NCI-H748 treated with DMSO at 0.1 percent for 48 hours (cell line): ENCODE measurements around the gene ZBTB4.

Experiments
- DNase-seq: peaks from one replicate; lab custom pipeline; 2025; lab: John Stamatoyannopoulos, UW

ZBTB4 gene

DNA sequence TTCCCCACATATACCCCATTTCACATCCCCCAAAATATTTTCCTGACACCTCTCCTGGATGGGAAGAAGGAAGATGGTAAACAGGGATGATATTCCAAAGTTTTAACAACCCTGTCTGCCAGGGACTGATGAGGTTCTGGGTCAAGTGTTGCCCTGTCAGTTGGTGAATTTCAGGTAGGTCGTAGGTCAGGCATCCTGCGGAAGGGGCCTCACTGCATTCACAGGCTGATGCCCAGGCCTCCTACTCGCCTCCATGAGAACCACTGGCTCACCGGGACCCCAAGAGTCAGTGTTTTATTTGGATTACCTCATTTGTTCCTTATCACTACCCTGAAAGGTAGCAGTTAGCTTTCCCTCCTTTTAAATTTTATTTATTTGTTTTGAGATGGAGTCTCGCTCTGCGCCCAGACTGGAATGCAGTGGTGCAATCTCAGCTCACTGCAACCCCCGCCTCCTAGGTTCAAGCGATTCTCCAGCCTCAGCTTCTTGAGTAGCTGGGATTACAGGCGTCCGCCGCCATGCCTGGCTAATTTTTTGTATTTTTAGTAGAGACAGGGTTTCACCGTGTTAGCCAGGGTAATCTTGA, 10.5 kb downstream of the ZBTB4 start:
- no peak for DNase-seq

- DNase-seq = no peak
These were observed 11.1 kb downstream of the ZBTB4 start for GRCh38 chr17:7468290-7468689.

DNA sequence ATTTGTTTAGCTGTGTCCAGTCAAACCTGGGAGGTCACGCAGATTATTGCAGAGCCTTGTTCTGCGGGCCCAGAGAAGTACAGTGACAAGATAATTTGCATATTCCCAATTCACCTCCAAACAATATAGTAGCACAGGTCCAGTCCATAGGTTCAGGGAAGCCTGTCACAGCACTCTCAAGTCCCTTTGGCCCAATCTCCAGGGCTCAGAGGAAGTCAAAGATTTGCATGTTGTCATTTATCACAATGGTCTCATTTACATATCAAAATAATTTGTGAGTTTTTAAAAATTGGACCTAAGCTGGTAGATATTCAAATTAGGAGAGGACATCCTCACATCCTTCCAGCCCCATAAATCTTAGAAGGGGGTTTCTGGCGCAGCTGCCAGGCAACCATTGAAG, 11.9 kb downstream of the ZBTB4 start:
- DNase-seq = no peak

- DNase-seq = no peak
These were observed 12.6 kb downstream of the ZBTB4 start for GRCh38 chr17:7466639-7467341.

- DNase-seq = no peak
These were observed 13.2 kb downstream of the ZBTB4 start for GRCh38 chr17:7466318-7466638.

GRCh38 chr17:7465597-7466275, 13.7 kb downstream of the ZBTB4 start:
- no peak for DNase-seq

DNA sequence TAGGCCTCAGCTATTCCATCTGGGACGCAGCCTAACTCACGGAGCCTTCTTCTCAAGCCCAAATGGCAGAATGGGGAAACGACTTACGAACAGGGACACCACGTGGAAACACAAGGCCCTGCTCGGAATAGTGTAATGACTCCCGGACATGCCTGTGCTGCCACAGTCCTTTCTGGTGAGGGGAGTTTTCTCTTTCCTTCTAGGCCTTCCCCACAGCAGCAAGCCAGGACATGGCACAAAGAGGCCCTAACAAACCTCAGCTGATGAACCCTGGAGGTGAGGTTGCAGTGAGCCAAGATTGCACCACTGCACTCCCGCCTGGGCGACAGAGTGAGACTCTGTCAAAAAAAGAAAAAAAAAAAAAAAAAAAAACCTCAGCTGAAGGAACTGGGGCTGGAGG, 15.3 kb downstream of the ZBTB4 start:
- no peak for DNase-seq

DNA sequence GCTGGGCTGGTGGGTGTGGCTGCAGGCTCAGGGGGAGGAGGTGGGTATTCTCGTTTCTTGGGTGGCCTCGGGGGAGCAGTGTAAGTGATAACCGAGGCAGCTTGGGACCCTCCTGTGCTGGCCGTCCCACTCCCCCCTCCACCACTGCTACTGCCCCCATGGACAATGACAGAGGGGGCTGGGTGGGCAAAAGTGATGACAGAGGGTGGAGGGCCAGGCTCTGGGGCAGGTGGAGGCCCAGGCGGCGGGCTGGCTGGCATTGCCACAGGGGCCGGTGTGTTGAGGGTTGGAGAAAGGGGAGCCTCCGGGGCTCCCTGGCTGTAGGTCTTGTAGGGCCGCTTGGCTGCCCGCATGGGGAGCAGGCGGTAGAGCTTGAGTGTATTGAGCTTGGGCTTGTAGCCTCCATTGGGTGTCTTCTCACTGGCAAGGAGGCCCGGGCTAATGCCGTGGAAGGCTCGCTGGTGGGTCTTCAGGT, 16.0 kb downstream of the ZBTB4 start:
- no peak for DNase-seq

GRCh38 chr17:7462474-7463371, 16.7 kb downstream of the ZBTB4 start:
- DNase-seq = no peak

GRCh38 chr17:7460850-7461660, 18.4 kb downstream of the ZBTB4 start:
- no peak for DNase-seq

DNA sequence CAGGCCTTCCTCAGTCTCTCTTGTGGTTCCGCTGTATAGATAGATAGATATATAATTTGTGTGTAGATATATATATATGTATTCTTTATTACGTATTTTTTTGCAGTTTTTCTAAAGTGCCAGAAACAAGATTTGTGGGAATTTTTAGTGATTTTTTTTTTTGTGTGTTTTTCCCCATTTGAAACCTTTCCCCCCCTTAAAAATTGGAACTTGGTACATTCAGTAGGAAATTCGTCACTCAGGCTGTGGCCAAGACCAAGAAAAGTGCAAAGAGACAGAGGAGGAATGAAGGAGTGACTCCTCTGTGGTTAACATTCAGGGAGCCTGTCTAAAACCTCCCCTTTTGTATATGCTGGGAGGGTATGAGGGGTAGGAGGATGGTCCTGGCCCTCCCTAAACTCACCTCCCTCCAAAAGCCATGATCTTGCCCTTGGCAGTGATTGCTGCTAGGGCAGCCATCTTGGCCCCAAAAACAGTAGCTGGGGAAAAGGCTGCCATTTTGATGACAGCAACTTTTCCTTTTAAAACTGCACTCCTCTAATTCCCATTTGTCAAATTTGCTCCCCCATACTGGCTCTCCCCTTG, 19.4 kb downstream of the ZBTB4 start:
- no peak for DNase-seq

DNA sequence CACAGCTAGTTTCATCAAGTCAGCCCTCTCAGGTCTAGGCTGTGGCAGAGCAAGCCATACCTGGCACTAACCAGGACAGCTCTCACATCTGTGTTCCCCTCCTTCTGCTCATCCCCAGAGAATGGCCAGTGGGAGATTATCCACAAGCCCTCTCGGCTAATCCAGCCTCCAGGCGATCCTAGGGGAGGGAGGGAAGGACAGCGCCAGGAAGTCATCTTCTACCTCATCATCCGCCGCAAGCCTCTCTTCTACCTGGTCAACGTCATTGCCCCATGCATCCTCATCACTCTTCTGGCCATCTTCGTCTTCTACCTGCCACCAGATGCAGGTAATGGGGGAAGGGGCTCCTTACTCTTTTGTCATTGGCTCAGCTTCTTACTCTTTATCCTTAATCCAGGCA, 31.0 kb downstream of the ZBTB4 start:
- no peak for DNase-seq

- DNase-seq = no peak
These were observed 33.8 kb downstream of the ZBTB4 start for GRCh38 chr17:7445619-7445968.

DNA sequence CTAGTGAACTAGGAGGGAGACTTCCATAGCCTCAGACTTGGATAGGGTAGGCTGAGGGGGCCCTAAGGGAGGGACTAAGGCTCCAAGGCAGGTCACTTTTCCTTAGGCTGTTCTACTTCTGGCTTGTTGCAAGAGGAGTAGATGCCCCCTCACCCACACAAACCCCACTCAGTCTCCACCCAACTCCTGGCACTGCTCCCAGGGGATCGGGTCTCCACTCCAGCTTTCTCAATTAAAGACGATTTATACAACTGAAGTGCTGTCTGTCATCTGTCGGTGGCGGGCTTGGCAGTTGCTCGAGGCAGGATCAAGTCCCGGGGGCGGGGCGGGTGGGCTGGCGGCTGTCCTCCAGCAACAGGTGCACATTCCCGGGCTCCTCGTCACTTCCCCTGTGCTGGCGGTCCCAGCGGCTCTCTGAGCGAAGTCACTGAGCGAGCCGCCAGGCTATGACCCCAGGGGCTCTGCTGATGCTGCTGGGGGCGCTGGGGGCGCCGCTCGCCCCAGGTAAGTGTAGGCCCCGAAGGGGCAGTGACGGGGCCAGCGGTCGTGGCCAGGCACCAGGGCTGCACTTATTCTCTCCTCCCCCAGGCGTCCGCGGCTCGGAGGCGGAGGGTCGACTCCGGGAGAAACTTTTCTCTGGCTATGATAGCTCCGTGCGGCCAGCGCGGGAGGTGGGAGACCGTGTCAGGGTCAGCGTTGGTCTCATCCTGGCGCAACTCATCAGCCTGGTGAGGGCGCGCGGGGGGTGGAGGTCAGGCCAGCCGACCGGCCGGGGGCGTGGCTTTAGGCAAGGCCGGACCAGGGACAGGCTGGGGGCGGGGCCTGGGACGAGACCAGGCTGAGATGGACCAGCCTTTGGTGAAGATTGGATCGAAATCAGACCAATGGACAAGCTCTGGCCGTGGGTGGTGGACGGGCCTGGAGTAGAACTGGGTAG, 34.5 kb downstream of the ZBTB4 start, which contains the start of gene CHRNB1:
Gene CHRNB1, plus strand, starts transcription at position 380 of the 937 bp plus-strand sequence. Its CDS starts 67 bp downstream, at position 447.
- DNase-seq = no peak

DNA sequence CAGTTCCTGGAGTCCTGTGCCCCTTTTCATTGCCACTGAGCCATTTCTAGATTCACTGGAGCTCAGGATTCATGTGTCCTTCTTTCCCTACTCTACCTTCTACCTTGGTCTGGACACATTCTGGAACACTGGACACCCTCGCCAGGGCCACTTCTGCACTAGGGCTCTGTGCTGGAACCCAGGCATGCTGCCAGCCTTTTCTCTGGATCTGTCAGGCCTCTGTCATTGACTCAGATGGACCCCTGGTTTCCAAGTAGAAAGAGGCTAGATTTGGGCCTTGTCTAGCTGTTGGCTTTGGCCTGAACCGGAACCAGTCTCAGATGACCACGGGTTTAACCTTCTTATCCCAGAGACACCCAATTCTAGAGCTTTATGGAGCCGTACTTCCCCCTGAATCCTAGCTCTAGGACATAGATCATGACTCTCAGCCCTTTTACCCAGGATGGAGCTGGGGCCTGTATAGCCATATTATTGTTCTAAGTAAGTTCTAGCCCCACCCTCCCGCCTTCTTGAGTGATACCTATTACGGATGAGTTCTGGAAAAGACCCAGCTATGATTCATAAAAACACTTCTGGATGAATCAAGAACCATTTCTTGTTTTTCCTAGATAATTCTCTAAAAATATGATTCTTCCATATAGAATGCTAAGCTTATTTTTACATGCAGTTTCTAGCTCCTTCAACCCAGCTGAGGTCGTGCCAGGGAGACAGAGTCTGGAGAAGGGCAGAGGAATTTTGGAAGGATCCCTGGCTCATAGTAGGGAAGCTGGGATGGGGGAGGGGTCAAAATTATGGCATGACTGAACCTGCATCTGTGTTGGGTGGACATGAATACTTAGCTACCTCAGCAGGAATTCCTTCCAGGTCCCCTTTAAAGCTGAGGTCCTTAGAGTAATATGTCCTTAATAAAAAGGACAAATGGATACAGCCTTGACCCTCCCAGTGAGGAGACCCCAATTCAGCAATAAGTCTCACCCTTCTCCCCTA, 35.6 kb downstream of the ZBTB4 start:
- DNase-seq = no peak

GRCh38 chr17:7442142-7442541, 37.3 kb downstream of the ZBTB4 start:
- no peak for DNase-seq

- DNase-seq = no peak
These were observed 38.2 kb downstream of the ZBTB4 start for GRCh38 chr17:7441266-7441665.

GRCh38 chr17:7440834-7441195, 38.6 kb downstream of the ZBTB4 start:
- no peak for DNase-seq
